Jurkat, Clone E6-1 (cell line): ENCODE results near the gene MTMR3.
"Not testable (repeated sequence)": the region's sequence is repeated elsewhere in the genome, so short reads cannot be mapped to it uniquely, and the experiment has no call there.

Experiments
- DNase-seq: peaks from one replicate; pipeline ENCODE4 v3.0.0-alpha.2; 2011; ENCODE audit warnings: low read depth, low spot score
- H3K4me3 ChIP-seq: 2 replicates; pipeline ENCODE4 v1.5.1; 2011; ENCODE audit warnings: mild to moderate bottlenecking, low read length, control low read depth, moderate library complexity

The MTMR3 gene

DNA sequence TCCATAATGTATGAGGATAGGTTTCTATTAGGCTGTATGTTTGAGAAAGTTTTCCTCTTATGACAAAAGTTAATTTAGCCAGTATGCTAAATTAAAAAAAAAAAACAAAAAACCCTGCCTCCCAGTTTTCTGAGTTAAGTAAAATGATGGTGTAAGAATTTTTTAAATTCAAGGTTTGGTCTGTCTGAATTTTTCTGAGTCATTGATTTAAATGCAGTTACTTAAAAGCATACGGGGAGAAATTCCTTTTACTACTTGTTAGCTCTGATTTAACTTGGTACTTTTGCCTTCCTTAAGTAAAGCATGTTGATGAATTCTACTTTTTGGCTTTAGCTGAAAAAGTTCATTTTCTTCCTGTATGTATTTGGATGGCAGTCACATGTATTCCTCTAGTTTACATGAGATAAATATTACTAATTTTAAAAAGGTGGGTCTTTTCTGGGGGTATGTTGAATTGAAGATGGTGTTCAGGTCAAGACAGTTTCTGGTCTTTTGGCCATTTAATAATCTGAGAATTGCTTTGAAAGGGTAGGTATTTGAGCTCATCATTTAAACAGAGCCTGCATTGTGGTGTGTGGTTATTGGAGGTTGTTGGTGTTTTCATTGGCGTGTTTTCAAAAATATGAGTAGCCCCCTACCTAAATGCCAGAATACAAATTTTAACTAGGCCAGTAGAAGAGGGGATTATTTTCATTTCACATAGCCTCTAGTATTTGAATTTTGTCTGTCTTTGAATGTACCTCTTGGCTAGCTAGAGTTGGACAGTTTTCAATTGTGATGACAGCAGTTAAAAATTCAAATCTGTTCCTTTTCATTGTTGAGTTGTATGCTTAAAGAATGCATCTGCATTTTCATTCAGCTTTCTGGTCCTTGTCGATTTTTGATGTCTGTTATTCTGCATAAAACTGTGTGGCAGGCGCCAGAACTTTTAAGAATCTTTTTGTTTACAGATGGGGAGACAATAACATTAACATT lies 64.7 kb downstream of the MTMR3 start:
- DNase-seq: no peak
- H3K4me3 ChIP-seq: no peak overlapping the region

DNA sequence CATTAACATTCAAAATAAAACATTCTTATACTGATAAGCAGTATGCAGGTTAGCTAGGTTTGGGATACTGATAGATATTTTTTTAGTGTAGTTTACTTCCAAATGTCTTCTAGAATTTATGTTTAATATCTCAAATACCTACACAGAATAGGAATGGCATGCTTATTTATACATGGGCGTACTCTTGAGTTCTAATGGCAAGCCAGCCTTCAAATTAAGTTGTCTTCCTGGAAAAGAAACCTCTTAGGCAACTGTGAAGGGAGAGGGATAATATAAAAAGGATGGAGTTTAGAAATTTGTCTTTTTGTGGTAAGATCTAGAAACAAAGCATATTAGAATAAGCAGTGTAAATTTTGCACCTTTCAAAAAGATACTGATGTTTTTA lies 65.4 kb downstream of the MTMR3 start:
- no peak overlapping the region for H3K4me3 ChIP-seq
- no peak for DNase-seq

DNA sequence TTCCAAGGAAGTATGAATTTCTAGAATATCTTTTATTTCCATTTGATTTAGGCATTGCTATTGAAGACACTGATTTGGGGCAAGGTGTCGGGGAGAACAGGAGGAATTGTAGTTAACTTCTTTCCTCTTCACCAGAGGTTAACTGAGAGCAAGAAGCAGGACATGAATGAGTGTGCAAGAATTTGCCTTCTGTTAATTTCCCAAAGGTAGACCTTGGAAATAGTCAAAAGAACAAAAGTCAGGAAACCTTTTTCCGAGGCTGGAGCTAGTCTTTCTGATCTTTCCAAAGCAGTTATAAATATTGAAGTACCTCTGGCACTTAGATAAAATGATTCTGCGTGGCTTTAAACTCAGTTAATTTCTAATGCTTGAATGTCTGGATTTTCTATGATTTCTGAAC lies 66.9 kb downstream of the MTMR3 start:
- no peak overlapping the region for H3K4me3 ChIP-seq
- no peak for DNase-seq

DNA sequence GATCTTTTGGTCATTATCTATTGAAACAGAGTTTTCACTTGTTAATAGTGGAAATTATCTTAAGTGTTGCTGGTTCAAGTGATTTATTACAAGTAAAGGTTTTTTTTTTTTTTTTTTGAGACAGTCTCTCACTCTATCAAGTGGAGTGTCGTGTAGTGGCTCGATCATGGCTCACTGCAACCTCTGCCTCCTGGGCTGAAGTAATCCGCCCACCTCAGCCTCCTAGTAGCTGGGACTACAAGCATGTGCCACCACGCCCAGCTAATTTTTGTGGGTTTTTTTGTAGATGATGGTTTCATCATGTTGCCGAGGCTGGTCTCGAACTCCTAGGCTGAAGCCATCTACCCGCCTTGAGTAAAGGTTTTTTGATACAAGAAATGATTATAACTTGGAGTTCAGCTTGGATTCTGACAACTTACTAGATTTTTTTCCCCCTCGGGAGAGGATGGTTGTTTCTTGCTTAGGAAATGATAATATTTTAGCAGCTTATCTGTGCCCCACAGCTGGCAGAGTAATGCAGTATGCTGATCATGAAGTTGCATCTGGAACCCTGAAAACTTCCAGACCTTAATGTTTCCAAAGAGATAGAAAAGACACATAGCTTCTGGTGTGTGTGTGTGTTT lies 68.9 kb downstream of the MTMR3 start:
- DNase-seq: no peak
- no peak overlapping the region for H3K4me3 ChIP-seq

DNA sequence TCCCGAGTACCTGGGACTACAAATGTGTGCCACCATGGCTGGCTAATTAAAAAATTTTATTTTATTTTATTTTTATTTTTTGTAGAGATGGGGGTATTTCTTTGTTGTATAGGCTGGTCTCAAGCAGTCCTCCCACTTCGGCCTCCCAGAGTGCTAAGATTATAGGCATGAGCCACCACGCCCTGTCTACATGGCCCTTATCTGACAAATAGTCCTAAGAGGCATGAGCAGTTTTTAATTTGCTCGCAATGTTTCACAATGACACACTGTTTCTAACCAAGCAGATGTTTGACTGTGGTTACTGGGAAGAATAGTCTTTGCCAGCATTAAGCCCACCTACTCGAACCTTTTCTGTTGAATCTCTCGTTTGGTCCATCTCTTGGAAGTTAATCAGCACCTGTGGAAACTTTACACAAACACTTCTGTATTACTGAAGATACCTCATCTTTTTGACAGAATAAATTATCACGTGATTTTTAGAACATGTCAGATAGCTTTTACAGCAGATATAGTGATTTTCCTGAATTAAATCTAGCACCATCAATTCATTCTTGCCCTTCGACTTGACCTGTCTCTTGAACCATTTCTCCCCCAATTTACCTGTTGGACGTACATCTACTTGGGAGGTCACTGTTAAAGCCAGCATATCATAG lies 71.4 kb downstream of the MTMR3 start:
- no peak for DNase-seq
- no peak overlapping the region for H3K4me3 ChIP-seq

DNA sequence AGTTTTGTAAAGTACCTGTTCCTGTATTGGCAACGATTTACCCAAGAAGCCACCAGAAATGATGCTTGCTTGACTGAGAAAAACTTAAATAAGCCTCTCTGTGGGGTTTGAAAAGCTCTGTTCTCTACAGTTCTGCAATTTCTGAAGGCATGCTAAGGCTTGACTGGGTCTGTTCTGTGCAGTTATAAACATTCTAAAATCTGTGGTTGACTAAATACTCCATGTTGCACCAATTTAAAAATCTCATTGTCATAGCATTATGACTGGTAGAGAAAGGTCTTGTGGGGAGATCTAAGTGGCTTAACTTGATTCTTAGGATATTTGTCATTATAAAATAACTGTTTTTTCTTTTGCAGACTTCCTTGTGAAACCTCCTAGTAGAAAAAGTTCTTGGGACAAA lies 73.7 kb downstream of the MTMR3 start:
- DNase-seq: no peak
- no peak overlapping the region for H3K4me3 ChIP-seq

DNA sequence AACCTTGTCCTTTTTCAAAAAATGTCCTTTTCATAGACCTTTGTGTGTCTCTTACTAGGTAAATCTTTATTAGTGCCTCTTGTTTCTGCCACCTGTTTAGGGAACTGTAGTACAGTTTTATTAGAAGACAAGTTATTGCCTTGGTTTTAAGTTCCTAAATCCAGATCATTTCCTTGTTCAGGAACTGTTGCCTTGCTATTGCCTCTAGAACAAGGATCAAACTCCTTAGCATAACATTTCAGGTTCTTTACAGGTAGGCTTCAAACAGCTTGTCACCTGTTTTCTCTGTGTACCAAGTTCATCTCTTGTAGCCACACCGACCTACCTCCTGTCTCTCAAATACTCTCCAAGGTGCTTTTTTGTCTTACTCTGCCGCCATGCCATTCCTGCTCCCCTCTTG lies 75.2 kb downstream of the MTMR3 start:
- DNase-seq: no peak
- H3K4me3 ChIP-seq: no peak overlapping the region

DNA sequence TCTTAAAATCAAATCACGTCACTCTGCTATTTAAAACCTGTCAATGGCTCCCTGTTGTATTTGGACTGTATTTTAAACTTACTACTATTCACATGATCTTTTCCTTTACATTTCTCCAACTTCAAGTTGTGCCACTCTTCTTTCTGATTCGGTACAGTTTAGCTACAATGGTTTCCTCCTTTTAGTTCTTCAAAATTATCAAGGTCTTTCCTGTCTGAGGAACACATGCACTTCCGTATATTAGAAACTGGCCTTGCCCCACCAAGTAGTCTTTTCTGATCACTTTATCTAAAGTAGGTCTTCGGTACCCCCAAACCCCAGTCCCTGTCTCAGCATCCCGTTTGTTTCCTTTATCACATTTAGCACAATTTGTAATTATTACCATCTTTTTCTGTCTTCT lies 81.8 kb downstream of the MTMR3 start:
- H3K4me3 ChIP-seq: no peak overlapping the region
- no peak for DNase-seq

DNA sequence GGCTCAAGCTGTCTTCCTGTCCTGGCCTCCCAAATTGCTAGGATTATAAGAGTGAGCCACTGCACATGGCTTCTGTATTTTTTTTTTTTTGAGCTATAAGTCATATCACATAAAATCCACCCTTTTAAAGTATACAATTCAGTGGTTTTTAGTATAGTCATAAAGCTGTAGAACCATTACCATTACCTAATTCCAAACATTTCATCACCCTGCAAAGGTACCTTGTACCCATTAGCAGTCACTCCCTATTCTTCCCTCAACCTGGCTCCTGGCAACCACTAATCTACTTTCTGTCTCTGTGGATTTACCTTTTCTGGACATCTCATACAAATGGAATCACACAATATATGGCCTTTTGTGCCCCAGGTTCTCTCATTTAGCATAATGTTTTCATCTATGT lies 84.5 kb downstream of the MTMR3 start:
- no peak for DNase-seq
- no peak overlapping the region for H3K4me3 ChIP-seq

DNA sequence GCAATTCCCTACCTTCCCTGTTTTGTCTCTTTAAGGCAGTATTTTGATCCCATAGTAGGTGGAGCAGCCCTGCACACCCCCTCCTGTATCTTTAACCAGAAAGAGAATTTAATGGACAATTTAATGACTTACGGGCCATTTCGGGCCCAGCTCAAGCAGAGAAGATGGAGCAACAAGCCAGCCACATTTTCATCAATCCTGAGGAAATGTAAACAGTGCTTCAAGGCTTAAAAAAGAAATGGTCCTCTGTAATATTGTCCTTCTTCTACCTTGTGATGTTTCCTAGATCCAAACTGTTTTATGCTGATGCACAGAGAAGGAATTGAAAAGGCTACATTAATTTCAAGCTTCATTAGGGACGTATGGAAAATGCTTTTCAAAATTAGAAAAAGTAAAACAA lies 88.6 kb downstream of the MTMR3 start:
- H3K4me3 ChIP-seq: no peak overlapping the region
- DNase-seq: no peak

DNA sequence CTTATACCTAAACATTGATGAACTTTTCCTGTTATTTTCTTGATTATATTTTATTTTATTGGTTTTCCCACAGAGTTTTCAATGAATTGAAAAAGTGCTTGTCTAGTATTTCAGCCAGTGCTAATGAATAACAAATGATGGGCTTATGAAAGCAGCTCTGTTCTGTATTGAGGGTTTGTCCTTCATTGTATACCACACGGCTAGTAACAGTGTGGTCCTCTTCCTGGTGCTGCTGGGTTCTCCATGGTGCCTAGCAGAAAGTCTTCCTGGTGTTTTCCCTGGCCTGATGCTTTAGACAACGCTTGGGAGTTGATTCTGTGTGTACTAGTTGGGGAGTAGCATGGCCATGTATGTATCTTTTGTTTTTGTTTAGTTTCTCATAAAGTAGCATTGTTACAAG lies 89.1 kb downstream of the MTMR3 start:
- no peak for DNase-seq

DNA sequence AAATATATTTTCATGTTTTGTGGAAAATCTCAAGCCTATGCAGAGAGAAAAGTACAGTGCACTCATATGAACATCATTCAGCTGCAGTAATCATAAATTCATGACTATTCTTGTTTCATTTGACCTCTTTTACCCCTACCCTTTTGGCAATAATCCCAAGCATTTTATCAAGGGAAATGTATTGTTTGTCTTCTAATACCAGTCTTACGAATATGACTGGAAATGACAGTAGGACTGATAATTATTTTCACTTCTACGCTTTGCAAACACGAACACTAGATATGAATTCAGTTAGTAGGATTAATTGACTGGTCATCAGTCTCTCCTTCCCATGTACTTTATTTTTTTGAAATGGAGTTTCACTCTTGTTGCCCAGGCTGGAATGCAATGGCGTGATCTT lies 90.3 kb downstream of the MTMR3 start:
- H3K4me3 ChIP-seq: no peak overlapping the region
- DNase-seq: no peak

More for the DNA sequence above, 89.1 kb downstream of the MTMR3 start:
- H3K4me3 ChIP-seq: no peak overlapping the region

DNA sequence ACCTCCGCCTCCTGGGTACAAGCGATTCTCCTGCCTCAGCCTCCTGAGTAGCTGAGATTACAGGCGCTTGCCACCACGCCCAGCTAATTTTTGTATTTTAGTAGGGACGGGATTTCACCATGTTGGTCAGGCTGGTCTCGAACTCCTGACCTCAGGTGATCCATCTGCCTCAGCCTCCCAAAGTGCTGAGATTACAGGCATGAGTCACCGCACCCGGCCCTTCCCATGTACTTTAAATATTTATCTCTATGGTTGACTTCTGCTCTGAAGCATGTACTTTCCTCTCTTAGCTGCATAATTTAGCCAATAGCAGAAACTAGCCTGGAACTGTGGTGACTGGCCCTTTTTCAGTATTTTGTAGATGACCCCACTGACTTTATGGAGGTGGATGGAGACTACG lies 90.7 kb downstream of the MTMR3 start:
- not testable (repeated sequence) for DNase-seq, H3K4me3 ChIP-seq

DNA sequence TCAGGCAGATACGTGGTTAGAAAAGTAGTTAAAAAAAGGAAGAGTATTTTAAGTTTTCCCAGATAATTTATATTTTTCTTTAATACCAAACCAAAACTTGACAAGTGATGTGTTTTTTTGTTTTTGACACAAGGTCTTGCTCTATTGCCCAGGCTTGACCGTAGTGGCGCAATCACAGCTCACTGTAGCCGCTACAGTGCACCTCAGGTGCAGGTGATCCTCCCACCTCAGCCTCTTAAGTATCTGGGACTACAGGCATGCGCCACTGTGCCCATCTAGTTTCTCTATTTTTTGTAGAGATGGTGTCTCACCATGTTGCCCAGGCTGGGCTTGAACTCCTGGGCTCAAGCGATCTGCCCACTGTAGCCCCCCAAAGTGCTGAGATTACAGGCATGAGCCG lies 92.5 kb downstream of the MTMR3 start:
- no peak overlapping the region for H3K4me3 ChIP-seq
- no peak for DNase-seq

DNA sequence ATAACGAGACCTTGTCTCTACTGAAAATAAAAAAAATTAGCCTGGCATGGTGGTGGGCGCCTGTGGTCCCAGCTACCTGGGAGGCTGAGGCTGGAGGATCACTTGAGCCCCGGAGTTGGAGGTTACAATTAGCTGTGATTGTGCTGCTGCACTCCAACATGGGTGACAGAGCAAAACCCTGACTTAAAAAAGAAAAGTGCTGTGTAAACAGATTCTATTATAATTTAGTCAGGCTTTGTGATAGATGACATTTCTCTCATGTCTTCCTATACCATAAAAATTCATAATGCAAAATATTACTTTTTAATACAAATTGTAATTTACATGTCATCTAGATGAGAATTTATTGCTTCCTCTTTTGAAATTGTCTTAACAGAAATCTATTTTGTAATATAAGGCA lies 94.1 kb downstream of the MTMR3 start:
- H3K4me3 ChIP-seq: no peak overlapping the region
- no peak for DNase-seq

DNA sequence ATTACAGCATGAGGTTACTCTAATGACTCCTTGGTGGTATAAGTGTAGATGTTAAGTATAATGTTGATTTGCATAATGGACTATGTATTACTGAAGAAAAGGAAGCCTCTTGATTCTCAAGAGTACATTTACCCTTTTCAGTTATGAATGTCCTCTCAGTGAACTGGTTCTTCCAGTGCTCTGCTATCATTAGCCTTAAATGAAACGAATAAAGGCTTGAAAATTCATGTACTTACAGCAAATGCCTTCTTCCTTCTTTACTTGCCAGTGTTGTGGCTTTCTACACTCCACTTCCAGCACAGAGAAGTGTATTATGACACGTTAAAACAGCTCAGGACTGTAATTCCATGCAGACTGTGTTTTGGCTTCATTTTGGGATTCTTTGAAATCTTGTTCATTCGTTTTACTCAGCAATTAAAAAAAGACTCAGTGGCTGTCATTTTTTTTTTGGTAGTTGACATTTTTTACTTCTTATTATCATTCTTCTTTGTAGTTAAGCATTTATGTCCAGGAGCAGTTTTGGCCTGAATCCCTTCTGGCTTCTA lies 96.9 kb downstream of the MTMR3 start:
- DNase-seq: no peak
- no peak overlapping the region for H3K4me3 ChIP-seq

DNA sequence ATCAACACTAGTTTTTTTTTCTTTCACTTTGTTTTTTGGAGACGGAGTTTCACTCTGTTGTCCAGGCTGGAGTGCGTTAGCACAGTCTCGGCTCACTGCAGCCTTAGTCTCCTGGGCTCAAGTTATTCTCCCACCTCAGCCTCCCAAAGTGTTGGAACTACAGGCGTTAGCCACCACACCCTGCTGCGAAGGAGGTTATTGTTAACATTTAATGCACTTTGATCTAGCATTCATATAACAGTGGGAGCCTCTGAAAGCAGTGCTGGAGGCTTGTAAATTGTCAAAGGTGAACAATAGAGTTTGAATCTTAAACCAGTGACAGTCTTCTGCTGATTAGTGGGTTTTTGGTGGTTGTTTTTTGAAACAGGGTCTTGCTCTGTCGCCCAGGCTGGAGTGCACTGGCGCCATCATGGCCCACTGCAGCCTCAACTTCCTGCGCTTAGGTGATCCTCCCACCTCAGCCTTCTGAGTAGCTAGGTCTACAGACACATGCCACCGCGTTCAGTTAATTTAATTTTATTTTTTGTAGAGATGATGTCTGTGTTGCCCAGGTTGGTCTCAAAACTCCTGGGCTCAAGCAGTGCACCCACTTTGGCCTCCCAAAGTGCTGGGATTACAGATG lies 100.4 kb downstream of the MTMR3 start:
- no peak overlapping the region for H3K4me3 ChIP-seq
- no peak for DNase-seq

DNA sequence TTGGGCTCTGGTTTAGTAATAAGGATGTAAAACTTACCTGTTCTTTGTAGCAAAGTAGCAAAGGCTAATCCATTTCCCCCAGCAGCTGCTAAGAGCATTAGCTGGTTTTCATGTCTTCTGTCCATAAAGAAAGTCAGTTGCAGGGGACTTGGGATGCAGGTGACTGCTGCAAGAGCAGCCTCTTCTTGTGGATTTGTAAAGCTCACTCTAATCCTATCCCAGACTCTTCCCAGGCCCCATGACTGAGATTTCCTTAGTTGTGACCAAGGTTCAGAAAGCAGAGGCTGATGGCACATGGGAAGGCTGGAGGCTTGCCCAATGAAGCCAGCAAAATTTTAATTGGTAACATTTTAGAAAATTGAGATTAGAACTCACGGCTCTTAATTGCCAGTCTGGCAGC lies 102.9 kb downstream of the MTMR3 start:
- DNase-seq: no peak
- no peak overlapping the region for H3K4me3 ChIP-seq

DNA sequence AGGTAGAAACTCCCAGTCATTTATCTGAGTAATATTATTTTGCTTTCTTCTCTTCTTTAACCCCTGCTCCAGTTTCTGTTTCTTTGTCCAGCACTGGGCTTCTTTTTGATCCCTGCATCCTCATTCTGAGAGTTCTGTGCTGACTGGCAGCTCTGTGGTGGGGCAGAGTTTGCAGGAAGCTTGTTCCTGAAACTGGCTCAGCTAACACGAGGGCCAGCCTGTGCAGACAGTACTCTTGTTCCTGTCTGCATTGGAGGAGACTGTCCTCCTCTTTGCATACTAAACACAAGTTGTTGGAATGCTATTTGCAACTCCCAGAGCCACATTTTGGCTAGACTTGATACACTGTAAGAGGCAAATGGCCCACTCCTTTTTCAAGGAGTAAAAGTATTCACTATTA lies 104.2 kb downstream of the MTMR3 start:
- no peak for DNase-seq

DNA sequence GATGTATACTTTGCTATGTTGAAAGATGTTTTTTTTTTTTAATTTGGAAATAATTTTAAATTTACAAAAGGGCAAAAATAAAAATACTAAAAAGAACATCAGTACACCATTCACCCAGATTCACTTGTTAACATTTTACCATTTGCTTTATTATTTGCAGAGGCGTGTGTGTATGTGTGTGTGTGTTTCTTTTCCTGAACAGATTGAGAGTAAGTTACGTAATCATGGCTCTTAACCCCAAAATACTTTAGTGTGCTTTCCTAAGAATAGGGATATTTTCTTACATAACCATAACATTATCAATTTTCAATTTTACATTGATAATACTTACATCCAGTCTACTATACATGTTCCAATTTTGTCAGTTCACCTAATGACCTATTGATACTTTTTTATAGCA lies 105.7 kb downstream of the MTMR3 start:
- DNase-seq: no peak
- H3K4me3 ChIP-seq: no peak overlapping the region

More for the DNA sequence above, 104.2 kb downstream of the MTMR3 start:
- H3K4me3 ChIP-seq: no peak overlapping the region
